HuH-7.5 (cell line): ENCODE results near the gene HARS1.
A peak's percentile ranks its signal among the peaks of the same experiment; 100 is the strongest.
"Not testable (repeated sequence)": the region's sequence is repeated elsewhere in the genome, so short reads cannot be mapped to it uniquely, and the experiment has no call there.

Experiments
- DNase-seq: peaks from one replicate; pipeline ENCODE4 v3.0.0; 2011; ENCODE audit warnings: low spot score

The HARS1 gene

GRCh38 chr5:140690941-140691924 is at the start of gene HARS1, which contains the start of gene HARS2:
Gene HARS1 (minus strand): TSS chr5:140691370. CDS start chr5:140691304, 66 bp downstream.
Gene HARS2 (plus strand): TSS chr5:140691455. CDS start chr5:140691649, 194 bp downstream.
- DNase-seq: peak; percentile 82

GRCh38 chr5:140737486-140737885 is 46.3 kb upstream of the HARS1 start:
- DNase-seq: no peak

GRCh38 chr5:140734354-140734753 is 43.2 kb upstream of the HARS1 start:
- DNase-seq: peak; percentile 15

GRCh38 chr5:140733098-140733497 is 41.9 kb upstream of the HARS1 start:
- no peak for DNase-seq

GRCh38 chr5:140725799-140726471 is 34.8 kb upstream of the HARS1 start:
- DNase-seq: peak; percentile 28

- not testable (repeated sequence) for DNase-seq
Observed at GRCh38 chr5:140721395-140721794, 30.2 kb upstream of the HARS1 start.

- DNase-seq: not testable (repeated sequence)
Observed at GRCh38 chr5:140720738-140721137, 29.6 kb upstream of the HARS1 start.

- no peak for DNase-seq
Observed at GRCh38 chr5:140718266-140718592, 27.1 kb upstream of the HARS1 start.

- not testable (repeated sequence) for DNase-seq
Observed at GRCh38 chr5:140716238-140716637, 25.1 kb upstream of the HARS1 start.

- no peak for DNase-seq
Observed at GRCh38 chr5:140713562-140714094, 22.5 kb upstream of the HARS1 start.

GRCh38 chr5:140711794-140712193 is 20.6 kb upstream of the HARS1 start:
- no peak for DNase-seq

GRCh38 chr5:140710899-140711552 is 19.9 kb upstream of the HARS1 start:
- DNase-seq: peak; percentile 33

- DNase-seq: not testable (repeated sequence)
Observed at GRCh38 chr5:140708787-140709186, 17.6 kb upstream of the HARS1 start.

GRCh38 chr5:140707812-140708211 is 16.6 kb upstream of the HARS1 start:
- no peak for DNase-seq

- DNase-seq: peak; percentile 55
Observed at GRCh38 chr5:140700177-140701144, 9.3 kb upstream of the HARS1 start, which contains the start of gene ZMAT2. Gene ZMAT2 (plus strand): TSS chr5:140700447. CDS start chr5:140700461, 14 bp downstream.

- DNase-seq: no peak
Observed at GRCh38 chr5:140696891-140697492, 5.8 kb upstream of the HARS1 start.

- DNase-seq: no peak
Observed at GRCh38 chr5:140694276-140694675, 3.1 kb upstream of the HARS1 start.

GRCh38 chr5:140690376-140690932 is 716 bp downstream of the HARS1 start:
- DNase-seq: no peak

GRCh38 chr5:140678993-140679392 is 12.2 kb downstream of the HARS1 start:
- no peak for DNase-seq

GRCh38 chr5:140677947-140678346 is 13.2 kb downstream of the HARS1 start:
- no peak for DNase-seq
